ENCODE results near the gene OLIG1.

The OLIG1 gene, protein sequence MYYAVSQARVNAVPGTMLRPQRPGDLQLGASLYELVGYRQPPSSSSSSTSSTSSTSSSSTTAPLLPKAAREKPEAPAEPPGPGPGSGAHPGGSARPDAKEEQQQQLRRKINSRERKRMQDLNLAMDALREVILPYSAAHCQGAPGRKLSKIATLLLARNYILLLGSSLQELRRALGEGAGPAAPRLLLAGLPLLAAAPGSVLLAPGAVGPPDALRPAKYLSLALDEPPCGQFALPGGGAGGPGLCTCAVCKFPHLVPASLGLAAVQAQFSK

GRCh38 chr21:33069994-33070743 is at the start of gene OLIG1:
OLIG1 (plus strand) TSS chr21:33070141; CDS start chr21:33070247, 106 bp downstream.
- no peak for TF ChIP-seq CTCF (IDR thresholded peaks at IDR 0.05; ENCODE audit: extremely low read depth, missing control alignments)
- DNase-seq (ENCODE audit: low spot score), result peak; percentile 62

DNA sequence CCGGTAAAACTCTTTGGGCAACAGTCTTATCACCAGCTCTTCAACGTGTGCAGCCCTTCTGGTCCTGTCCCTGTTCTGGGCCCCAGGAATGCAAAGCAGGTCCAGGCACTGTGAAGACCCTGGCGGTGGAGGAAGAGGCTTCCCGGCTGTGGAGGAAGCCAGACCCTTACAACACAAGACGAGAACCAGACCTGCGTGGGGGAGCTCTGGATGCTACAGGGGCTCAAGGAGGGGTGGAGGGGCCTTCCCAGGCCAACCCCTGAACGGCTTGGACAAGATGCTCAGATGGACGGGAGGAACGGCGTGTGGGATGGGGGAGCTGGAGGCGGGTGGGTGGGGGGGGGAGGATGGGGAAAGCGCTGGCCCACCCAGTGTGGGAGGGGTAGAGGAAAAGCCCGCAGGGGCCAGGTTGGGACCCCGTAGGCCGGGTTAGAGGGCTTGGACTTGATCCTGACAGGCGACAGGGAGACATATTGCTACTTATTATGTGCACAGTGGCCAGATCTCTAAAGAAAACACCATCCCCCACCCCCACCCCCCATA is 49.3 kb upstream of the OLIG1 start:
- DNase-seq (ENCODE audit: low spot score), result peak; percentile 34
- TF ChIP-seq CTCF (IDR thresholded peaks at IDR 0.05; ENCODE audit: extremely low read depth, missing control alignments), result no peak

GRCh38 chr21:33021150-33021549 is 48.8 kb upstream of the OLIG1 start:
- no peak for TF ChIP-seq CTCF (IDR thresholded peaks at IDR 0.05; ENCODE audit: extremely low read depth, missing control alignments)
- DNase-seq (ENCODE audit: low spot score), result peak; percentile 25

GRCh38 chr21:33021667-33022066 is 48.3 kb upstream of the OLIG1 start:
- no peak for TF ChIP-seq CTCF (IDR thresholded peaks at IDR 0.05; ENCODE audit: extremely low read depth, missing control alignments)
- DNase-seq (ENCODE audit: low spot score), result peak; percentile 23

GRCh38 chr21:33022489-33022827 is 47.5 kb upstream of the OLIG1 start:
- peak; percentile 31 for DNase-seq (ENCODE audit: low spot score)
- TF ChIP-seq CTCF (IDR thresholded peaks at IDR 0.05; ENCODE audit: extremely low read depth, missing control alignments), result no peak

DNA sequence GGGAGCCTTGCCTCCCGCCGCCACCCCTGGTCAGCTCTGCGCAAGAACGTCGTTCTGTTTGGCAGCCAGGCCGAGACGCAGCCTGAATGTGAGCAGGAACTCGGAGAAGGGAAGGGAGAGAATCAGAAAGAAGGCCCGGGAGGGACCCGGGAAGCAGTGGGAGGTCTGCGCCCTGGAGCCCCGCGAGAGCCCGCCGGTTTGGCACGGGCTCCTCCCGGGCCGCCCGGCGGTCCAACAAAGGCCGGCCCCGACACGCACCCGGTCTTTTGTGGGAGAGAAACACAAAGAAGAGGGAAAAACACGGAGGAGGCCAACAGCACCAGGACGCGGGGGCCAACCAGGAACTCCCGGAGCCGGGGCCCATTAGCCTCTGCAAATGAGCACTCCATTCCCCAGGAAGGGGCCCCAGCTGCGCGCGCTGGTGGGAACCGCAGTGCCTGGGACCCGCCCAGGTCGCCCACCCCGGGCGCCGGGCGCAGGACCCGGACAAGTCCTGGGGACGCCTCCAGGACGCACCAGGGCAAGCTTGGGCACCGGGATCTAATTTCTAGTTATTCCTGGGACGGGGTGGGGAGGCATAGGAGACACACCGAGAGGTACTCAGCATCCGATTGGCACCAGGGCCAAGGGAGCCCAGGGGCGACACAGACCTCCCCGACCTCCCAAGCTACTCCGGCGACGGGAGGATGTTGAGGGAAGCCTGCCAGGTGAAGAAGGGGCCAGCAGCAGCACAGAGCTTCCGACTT is 46.9 kb upstream of the OLIG1 start:
- DNase-seq (ENCODE audit: low spot score), result peak; percentile 38

More for the DNA sequence above, 46.9 kb upstream of the OLIG1 start:
- TF ChIP-seq CTCF (IDR thresholded peaks at IDR 0.05; ENCODE audit: extremely low read depth, missing control alignments), result no peak

Measured in GM20000 (cell line).